RCC 7860 (cell line): ENCODE results near the gene UBR2.
A peak's percentile ranks its signal among the peaks of the same experiment; 100 is the strongest.
"Not testable (repeated sequence)": the region's sequence is repeated elsewhere in the genome, so short reads cannot be mapped to it uniquely, and the experiment has no call there.

Source experiments
- DNase-seq: peaks from one replicate; pipeline ENCODE4 v3.0.0-alpha.2; 2015; ENCODE audit warnings: low spot score
- FAIRE-seq: peaks from 2 replicates; lab custom pipeline; 2012; peaks lifted over from hg19 to GRCh38; lab: Jason Lieb, UNC

The UBR2 gene

GRCh38 chr6:42615518-42615917 is 51.7 kb downstream of the UBR2 start:
- no peak for FAIRE-seq
- no peak for DNase-seq

GRCh38 chr6:42616716-42617115 is 52.9 kb downstream of the UBR2 start:
- no peak for DNase-seq
- no peak for FAIRE-seq

GRCh38 chr6:42618105-42618504 is 54.3 kb downstream of the UBR2 start:
- DNase-seq (no peak), FAIRE-seq (no peak)

GRCh38 chr6:42618686-42619085 is 54.9 kb downstream of the UBR2 start:
- FAIRE-seq = no peak

GRCh38 chr6:42619963-42620362 is 56.1 kb downstream of the UBR2 start:
- FAIRE-seq = no peak

More at GRCh38 chr6:42618686-42619085, 54.9 kb downstream of the UBR2 start:
- no peak for DNase-seq

GRCh38 chr6:42624601-42625000 is 60.8 kb downstream of the UBR2 start:
- DNase-seq (no peak), FAIRE-seq (no peak)

More at GRCh38 chr6:42619963-42620362, 56.1 kb downstream of the UBR2 start:
- DNase-seq = no peak

GRCh38 chr6:42627044-42627443 is 63.2 kb downstream of the UBR2 start:
- FAIRE-seq (no peak), DNase-seq (no peak)

GRCh38 chr6:42627674-42628073 is 63.8 kb downstream of the UBR2 start:
- DNase-seq (no peak), FAIRE-seq (no peak)

- no peak for FAIRE-seq
- DNase-seq = no peak
These were observed 64.8 kb downstream of the UBR2 start for GRCh38 chr6:42628604-42629003.

GRCh38 chr6:42629845-42630244 is 66.0 kb downstream of the UBR2 start:
- FAIRE-seq (no peak), DNase-seq (no peak)

GRCh38 chr6:42637681-42638080 is 73.9 kb downstream of the UBR2 start:
- no peak for FAIRE-seq
- DNase-seq = no peak

- FAIRE-seq (no peak), DNase-seq (no peak)
These were observed 79.0 kb downstream of the UBR2 start for GRCh38 chr6:42642794-42643193.

GRCh38 chr6:42644211-42644610 is 80.4 kb downstream of the UBR2 start:
- FAIRE-seq = no peak
- DNase-seq = no peak

- FAIRE-seq = no peak
- DNase-seq = no peak
These were observed 88.4 kb downstream of the UBR2 start for GRCh38 chr6:42652024-42652746.

- FAIRE-seq (no peak), DNase-seq (no peak)
These were observed 90.0 kb downstream of the UBR2 start for GRCh38 chr6:42653851-42654250.

- FAIRE-seq = no peak
These were observed 96.0 kb downstream of the UBR2 start for GRCh38 chr6:42659806-42660205.

GRCh38 chr6:42661540-42662153 is 97.8 kb downstream of the UBR2 start:
- peak; percentile 65 for FAIRE-seq
- peak; percentile 52 for DNase-seq

More at GRCh38 chr6:42659806-42660205, 96.0 kb downstream of the UBR2 start:
- DNase-seq = no peak

- DNase-seq = no peak
- no peak for FAIRE-seq
These were observed 100.9 kb downstream of the UBR2 start for GRCh38 chr6:42664718-42665117.

GRCh38 chr6:42674368-42674767 is 110.5 kb downstream of the UBR2 start:
- not testable (repeated sequence) for DNase-seq, FAIRE-seq

- FAIRE-seq = no peak
- no peak for DNase-seq
These were observed 111.0 kb downstream of the UBR2 start for GRCh38 chr6:42674780-42675179.

- DNase-seq (no peak), FAIRE-seq (no peak)
These were observed 115.5 kb downstream of the UBR2 start for GRCh38 chr6:42679358-42679757.

- no peak for DNase-seq
- no peak for FAIRE-seq
These were observed 124.5 kb downstream of the UBR2 start for GRCh38 chr6:42688281-42688680.
